ENCODE measurements around the gene SLC46A3.

DNA sequence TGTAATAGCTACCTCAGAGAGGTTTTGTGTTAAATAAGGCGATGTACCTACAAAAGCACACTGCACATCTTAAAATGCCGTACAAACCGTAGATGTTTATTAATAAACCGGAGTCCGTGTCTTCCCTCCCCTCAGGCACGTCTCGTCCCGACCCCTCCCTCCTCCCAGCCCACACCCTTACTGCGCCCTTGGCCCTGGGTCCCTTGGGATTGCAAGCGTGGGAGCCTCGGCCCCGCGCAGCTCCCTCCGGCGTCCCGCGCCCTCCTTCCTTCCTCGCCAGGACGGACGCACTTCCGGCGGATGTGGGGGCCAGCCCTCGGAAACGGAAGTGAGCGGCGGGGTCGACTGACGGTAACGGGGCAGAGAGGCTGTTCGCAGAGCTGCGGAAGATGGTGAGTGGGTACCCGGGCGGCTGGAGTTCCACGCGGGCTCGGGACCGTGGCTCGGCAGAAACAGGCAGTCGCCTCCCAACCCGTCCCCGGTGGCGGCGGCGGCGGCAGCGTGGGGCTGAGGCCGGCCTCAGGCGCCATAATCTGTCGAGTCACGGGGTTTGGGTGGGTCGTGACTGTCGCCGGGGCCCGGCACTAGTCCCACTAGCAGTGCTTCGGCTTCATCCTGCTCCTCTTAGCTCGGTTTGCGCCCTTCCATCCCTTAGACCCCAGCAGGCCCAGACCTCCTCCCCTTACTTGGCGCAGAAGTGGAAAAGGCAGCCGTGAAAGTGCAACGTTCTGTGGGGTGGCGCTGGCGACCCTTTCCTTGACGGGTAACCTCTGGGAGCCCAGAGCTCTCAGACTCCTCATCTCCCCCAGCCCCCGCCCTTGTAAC, 59.8 kb downstream of the SLC46A3 start, which contains the start of gene POMP:
- no peak for TF ChIP-seq EZH2phosphoT487 (IDR thresholded peaks at IDR 0.05; ENCODE audit: low read depth)
- TF ChIP-seq, protein P1, sequence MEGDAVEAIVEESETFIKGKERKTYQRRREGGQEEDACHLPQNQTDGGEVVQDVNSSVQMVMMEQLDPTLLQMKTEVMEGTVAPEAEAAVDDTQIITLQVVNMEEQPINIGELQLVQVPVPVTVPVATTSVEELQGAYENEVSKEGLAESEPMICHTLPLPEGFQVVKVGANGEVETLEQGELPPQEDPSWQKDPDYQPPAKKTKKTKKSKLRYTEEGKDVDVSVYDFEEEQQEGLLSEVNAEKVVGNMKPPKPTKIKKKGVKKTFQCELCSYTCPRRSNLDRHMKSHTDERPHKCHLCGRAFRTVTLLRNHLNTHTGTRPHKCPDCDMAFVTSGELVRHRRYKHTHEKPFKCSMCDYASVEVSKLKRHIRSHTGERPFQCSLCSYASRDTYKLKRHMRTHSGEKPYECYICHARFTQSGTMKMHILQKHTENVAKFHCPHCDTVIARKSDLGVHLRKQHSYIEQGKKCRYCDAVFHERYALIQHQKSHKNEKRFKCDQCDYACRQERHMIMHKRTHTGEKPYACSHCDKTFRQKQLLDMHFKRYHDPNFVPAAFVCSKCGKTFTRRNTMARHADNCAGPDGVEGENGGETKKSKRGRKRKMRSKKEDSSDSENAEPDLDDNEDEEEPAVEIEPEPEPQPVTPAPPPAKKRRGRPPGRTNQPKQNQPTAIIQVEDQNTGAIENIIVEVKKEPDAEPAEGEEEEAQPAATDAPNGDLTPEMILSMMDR (IDR thresholded peaks at IDR 0.05; ENCODE audit: low read depth, low read length) = peak; percentile 30
